BJ (cell line): Measurements from ENCODE around the gene FUOM. TPM values are rescaled to one million over a fixed set of nuclear protein-coding genes. Genes with fewer than 3 reads are reported as not detected.

Experiments used
- CTCF ChIA-PET: fragments of 350-600 bp; formaldehyde crosslinking; extraction: SDS; loops from one replicate; lab custom pipeline; 2021; ENCODE audit warnings: antibody characterized with exemption, inconsistent platforms; lab: Yijun Ruan, JAX
- POLR2A ChIA-PET: fragments of 300-600 bp; sonication (Branson Sonifier 250); formaldehyde crosslinking; extraction: SDS; loops from one replicate; lab custom pipeline; 2021; ENCODE audit warnings: antibody characterized with exemption; lab: Charles Lee
- DNase-seq: peaks from one replicate; pipeline ENCODE4 v3.0.0-alpha.2; 2011; ENCODE audit warnings: low read depth
- H3K27me3 ChIP-seq: 2 replicates; pipeline ENCODE4 v1.6.0; 2011; ENCODE audit warnings: low read length; ENCODE audit not compliant: control insufficient read depth, insufficient read depth
- H3K36me3 ChIP-seq: 2 replicates; pipeline ENCODE4 v1.5.1; 2011; ENCODE audit warnings: low read length; ENCODE audit not compliant: control insufficient read depth, insufficient read depth
- H3K4me3 ChIP-seq: 2 replicates; pipeline ENCODE4 v1.5.1; 2011; ENCODE audit warnings: low read depth, mild to moderate bottlenecking, control low read depth, low read length
- polyA plus RNA-seq: library from polyadenylated mRNA; depleted of rRNA; stranded (reverse); fragments of >200 nt; gene quantifications from 2 replicates; pipeline ENCODE4 v1.2.3, GENCODE V29; 2011
- TF ChIP-seq, protein P1 (sequence below): IDR thresholded peaks from 2 replicates; pipeline ENCODE4 v1.5.1; 2011; ENCODE audit warnings: low read depth, mild to moderate bottlenecking, control low read depth, inconsistent platforms, low read length, moderate library complexity; ENCODE audit not compliant: insufficient read depth

FUOM gene
- polyA plus RNA-seq, 1 experiment, result 49.8 TPM

DNA sequence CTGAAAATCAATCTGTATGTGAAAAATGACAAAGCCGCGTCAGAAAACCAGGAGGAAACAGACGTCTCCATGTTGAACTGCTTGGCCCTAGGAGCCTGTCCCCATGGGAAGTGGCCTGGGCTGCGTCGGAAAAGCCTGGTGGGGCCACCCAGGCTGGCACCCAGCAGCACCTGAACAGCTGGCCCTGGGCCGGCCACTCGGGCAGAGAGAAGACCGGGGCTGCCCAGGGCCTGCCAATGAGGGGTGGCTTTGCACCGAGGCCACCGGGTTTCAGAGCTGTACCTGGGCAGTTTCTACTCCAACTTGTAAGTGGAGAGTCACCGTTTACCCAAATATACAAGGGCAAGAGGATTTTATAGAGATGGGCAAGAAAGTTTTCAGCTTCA lies 1.1 kb upstream of the FUOM start:
- Histone ChIP-seq H3K36me3 (peaks cover 3% of the 10 kb centered on the region), H3K4me3 (no peak overlapping the region), H3K27me3 (no peaks in the 10 kb centered on the region)
- POLR2A ChIA-PET, result no interaction called here
- TF ChIP-seq, protein P1, sequence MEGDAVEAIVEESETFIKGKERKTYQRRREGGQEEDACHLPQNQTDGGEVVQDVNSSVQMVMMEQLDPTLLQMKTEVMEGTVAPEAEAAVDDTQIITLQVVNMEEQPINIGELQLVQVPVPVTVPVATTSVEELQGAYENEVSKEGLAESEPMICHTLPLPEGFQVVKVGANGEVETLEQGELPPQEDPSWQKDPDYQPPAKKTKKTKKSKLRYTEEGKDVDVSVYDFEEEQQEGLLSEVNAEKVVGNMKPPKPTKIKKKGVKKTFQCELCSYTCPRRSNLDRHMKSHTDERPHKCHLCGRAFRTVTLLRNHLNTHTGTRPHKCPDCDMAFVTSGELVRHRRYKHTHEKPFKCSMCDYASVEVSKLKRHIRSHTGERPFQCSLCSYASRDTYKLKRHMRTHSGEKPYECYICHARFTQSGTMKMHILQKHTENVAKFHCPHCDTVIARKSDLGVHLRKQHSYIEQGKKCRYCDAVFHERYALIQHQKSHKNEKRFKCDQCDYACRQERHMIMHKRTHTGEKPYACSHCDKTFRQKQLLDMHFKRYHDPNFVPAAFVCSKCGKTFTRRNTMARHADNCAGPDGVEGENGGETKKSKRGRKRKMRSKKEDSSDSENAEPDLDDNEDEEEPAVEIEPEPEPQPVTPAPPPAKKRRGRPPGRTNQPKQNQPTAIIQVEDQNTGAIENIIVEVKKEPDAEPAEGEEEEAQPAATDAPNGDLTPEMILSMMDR, result no peak
- CTCF ChIA-PET, result interaction anchor here (1.0 to 1.4 kb wide), 3 partner anchors 11 to 45 kb away, joined by 3 to 5 read pairs (median 3); no protein-coding TSS in a partner anchor
- no peak for DNase-seq

GRCh38 chr10:133358162-133358924 lies 524 bp upstream of the FUOM start:
- ChIA-PET CTCF (interaction anchor here (1.0 to 2.1 kb wide), 4 partner anchors 12 to 45 kb away, joined by 3 to 7 read pairs (median 4); no protein-coding TSS in a partner anchor), POLR2A (no interaction called here)
- Histone ChIP-seq H3K36me3 (peaks cover 3% of the 10 kb centered on the region), H3K27me3 (no peaks in the 10 kb centered on the region), H3K4me3 (no peak overlapping the region)
- TF ChIP-seq, protein P1, result no peak
- no peak for DNase-seq

DNA sequence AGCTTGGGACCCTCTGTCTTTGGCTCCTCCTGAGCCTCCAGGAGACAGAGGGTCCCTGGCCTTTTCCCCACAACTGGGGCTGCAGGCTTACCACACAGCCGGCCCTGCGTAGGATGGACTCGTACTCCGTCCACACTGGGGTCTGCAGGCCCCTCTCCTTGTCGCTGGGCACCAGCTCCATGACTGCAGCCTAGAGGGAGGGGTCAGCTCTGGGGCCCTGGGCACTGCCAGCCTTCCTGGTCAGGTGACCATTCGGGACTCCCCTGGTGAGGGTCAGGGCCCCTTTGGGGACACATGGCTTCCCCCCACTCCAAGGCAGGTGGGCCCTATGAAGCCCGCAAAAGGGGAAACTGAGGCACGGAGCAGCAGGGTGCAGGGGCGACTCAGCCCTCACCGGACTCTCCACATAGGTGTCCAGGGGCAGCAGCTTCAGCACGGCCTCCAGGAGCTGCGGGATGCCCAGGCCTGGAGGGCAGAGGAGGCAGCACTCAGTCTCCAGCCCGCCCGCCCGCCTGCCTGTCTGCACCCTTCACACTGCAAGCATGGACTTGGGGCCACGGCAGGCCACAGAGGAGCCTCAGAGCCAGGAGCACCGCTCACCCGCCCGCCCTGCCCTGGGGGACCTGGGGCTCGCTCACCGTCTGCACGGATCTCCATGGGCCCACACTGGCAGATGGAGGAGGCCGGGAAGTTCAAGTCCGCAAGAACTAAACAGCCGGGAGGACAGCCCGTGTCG lies 1.1 kb downstream of the FUOM start:
- ChIA-PET POLR2A (no interaction called here), CTCF (interaction anchor here (2.1 kb wide), 1 partner anchor 27 kb away, joined by 7 read pairs; no protein-coding TSS in a partner anchor)
- Histone ChIP-seq H3K36me3 (peaks cover 3% of the 10 kb centered on the region), H3K4me3 (peak overlapping the region; percentile 63), H3K27me3 (no peaks in the 10 kb centered on the region)
- TF ChIP-seq, protein P1, result no peak
- no peak for DNase-seq

- POLR2A ChIA-PET, result no interaction called here
- CTCF ChIA-PET, result interaction anchor here (2.1 kb wide), 1 partner anchor 26 kb away, joined by 7 read pairs; no protein-coding TSS in a partner anchor
Measured at GRCh38 chr10:133355991-133356390, 1.8 kb downstream of the FUOM start.

More at GRCh38 chr10:133355991-133356390, 1.8 kb downstream of the FUOM start:
- H3K36me3 ChIP-seq, result peaks cover 3% of the 10 kb centered on the region
- TF ChIP-seq, protein P1, result no peak
- DNase-seq, result no peak
- no peak overlapping the region for H3K4me3 ChIP-seq
- H3K27me3 ChIP-seq, result no peaks in the 10 kb centered on the region
